NCI-H2081 treated with DMSO at 0.1 percent for 48 hours (cell line): ENCODE data around the gene SLCO2A1.

Experiments used
- DNase-seq: peaks from one replicate; lab custom pipeline; 2025; lab: John Stamatoyannopoulos, UW

Gene SLCO2A1

GRCh38 chr3:134034005-134034785, 4.5 kb upstream of the SLCO2A1 start:
- DNase-seq, result no peak

- DNase-seq, result no peak
Measured at GRCh38 chr3:134033315-134033996, 3.7 kb upstream of the SLCO2A1 start.

GRCh38 chr3:134031348-134031915, 1.7 kb upstream of the SLCO2A1 start:
- no peak for DNase-seq

GRCh38 chr3:134030379-134031347, 938 bp upstream of the SLCO2A1 start:
- no peak for DNase-seq

GRCh38 chr3:134029256-134029733, 430 bp downstream of the SLCO2A1 start:
- no peak for DNase-seq

- DNase-seq, result no peak
Measured at GRCh38 chr3:134028486-134029255, 1.1 kb downstream of the SLCO2A1 start.

GRCh38 chr3:134027631-134028030, 2.1 kb downstream of the SLCO2A1 start:
- DNase-seq, result no peak

GRCh38 chr3:134020135-134020680, 9.5 kb downstream of the SLCO2A1 start:
- no peak for DNase-seq

GRCh38 chr3:134018850-134019249, 10.9 kb downstream of the SLCO2A1 start:
- no peak for DNase-seq

- no peak for DNase-seq
Measured at GRCh38 chr3:134018406-134018805, 11.3 kb downstream of the SLCO2A1 start.

- DNase-seq, result no peak
Measured at GRCh38 chr3:134017490-134017889, 12.2 kb downstream of the SLCO2A1 start.

- DNase-seq, result no peak
Measured at GRCh38 chr3:134014270-134014669, 15.5 kb downstream of the SLCO2A1 start.

GRCh38 chr3:134013280-134013679, 16.4 kb downstream of the SLCO2A1 start:
- no peak for DNase-seq

GRCh38 chr3:134009345-134010000, 20.3 kb downstream of the SLCO2A1 start:
- no peak for DNase-seq

GRCh38 chr3:134008630-134009156, 21.0 kb downstream of the SLCO2A1 start:
- no peak for DNase-seq

- DNase-seq, result no peak
Measured at GRCh38 chr3:134007819-134008218, 21.9 kb downstream of the SLCO2A1 start.

GRCh38 chr3:134004841-134005240, 24.9 kb downstream of the SLCO2A1 start:
- no peak for DNase-seq

GRCh38 chr3:134003066-134003465, 26.7 kb downstream of the SLCO2A1 start:
- DNase-seq, result no peak

GRCh38 chr3:134002306-134002705, 27.4 kb downstream of the SLCO2A1 start:
- no peak for DNase-seq

GRCh38 chr3:134001251-134001650, 28.5 kb downstream of the SLCO2A1 start:
- DNase-seq, result no peak
